ENCODE measurements around the gene COL4A1.

- TF ChIP-seq KLF16 (CRISPR knock-in tag; IDR thresholded peaks at IDR 0.05) (no peak), FOXK1 (CRISPR knock-in tag; IDR thresholded peaks at IDR 0.05; ENCODE audit: borderline replicate concordance, low read depth) (no peak), CTCF (CRISPR knock-in tag; IDR thresholded peaks at IDR 0.05) (no peak), MTF1 (CRISPR knock-in tag; IDR thresholded peaks at IDR 0.05) (no peak), KLF6 (CRISPR knock-in tag; IDR thresholded peaks at IDR 0.05) (no peak), DRAP1 (CRISPR knock-in tag; IDR thresholded peaks at IDR 0.05) (no peak), ELF4 (CRISPR knock-in tag; IDR thresholded peaks at IDR 0.05; ENCODE audit: borderline replicate concordance) (no peak), ZFP37 (CRISPR knock-in tag; IDR thresholded peaks at IDR 0.05; ENCODE audit: borderline replicate concordance) (no peak), ZNF350 (CRISPR knock-in tag; IDR thresholded peaks at IDR 0.05; ENCODE audit: borderline replicate concordance, low read depth) (no peak), YY1 (IDR thresholded peaks at IDR 0.05; ENCODE audit: insufficient read depth, insufficient replicate concordance, low read depth, low read length) (no peak)
Observed at GRCh38 chr13:110128546-110128945, 178.4 kb downstream of the COL4A1 start.
